Adrenal gland (tissue), 5 donors: ENCODE results near the gene NACA2.

ENCODE experiments used
- CTCF ChIP-seq, 6 experiments: fragments of 450-650 bp in 4 of 6; fragments of 200-600 bp in 2 of 6; sonication (generic) in 1 of 6; IDR thresholded peaks; 1 replicate in 5 of 6; 2 replicates in 1 of 6; pipeline versions ENCODE4 v1.5.1 to v1.8.0; 2016 to 2021; ENCODE audit warnings: antibody characterized with exemption in 6 of 6, mild to moderate bottlenecking in 2 of 6, moderate library complexity in 1 of 6
- POLR2A ChIP-seq, 2 donors: fragments of 450-650 bp; IDR thresholded peaks; one replicate each; pipeline ENCODE4 v1.6.1; 2017; ENCODE audit warnings: antibody characterized with exemption in 2 of 2, mild to moderate bottlenecking in 2 of 2, moderate library complexity in 1 of 2
- donor health status: DM: no; HTN: no; CAD: no.

- TF ChIP-seq CTCF (IDR thresholded peaks at IDR 0.05) (no peak), POLR2A (IDR thresholded peaks at IDR 0.05) (no peak)
Measured at GRCh38 chr17:61587242-61587641, 3.8 kb downstream of the NACA2 start.
